ENCODE data around the gene ATP8A2. TPM values are rescaled to one million over a fixed set of nuclear protein-coding genes. Genes with fewer than 3 reads are reported as not detected.

The ATP8A2 gene
- total RNA-seq, 1 donor, result 0.72 TPM

DNA sequence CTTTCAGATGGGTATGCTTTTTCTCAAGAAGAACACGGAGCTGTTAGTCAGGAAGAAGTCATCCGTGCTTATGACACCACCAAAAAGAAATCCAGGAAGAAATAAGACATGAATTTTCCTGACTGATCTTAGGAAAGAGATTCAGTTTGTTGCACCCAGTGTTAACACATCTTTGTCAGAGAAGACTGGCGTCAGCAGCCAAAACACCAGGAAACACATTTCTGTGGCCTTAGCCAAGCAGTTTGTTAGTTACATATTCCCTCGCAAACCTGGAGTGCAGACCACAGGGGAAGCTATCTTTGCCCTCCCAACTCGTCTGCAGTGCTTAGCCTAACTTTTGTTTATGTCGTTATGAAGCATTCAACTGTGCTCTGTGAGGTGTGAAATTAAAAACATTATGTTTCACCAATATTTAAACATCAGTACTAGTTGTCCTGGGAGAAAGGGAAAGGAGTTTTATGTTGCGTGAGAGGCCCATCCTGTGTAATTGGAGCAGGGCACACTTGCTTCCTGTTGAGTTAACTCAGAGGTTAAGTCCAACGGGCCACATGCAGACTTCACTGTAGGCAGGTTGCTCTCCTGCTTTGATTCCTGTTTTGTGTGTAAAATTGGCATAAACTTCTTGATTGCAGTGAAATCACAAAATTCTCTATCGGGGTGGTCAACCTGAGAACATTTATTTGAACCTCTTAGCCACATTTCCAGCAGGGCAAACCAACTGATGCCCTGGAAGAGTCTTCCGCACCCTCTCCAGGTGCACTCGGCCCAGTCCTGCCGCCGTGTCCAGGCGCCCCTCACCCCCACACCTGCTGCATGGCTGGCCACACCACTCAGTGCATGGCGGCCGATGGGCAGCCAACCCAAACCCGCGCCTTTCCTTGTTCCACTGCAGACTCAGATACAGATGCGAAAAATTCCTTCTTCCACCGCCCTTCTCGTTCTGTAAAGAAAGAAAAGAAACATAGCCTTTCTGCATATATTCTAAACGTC is 648.4 kb downstream of the ATP8A2 start:
- Histone ChIP-seq H3K79me2 (ENCODE audit: insufficient read depth, low read length) (no peaks in the 10 kb centered on the region), H3K4me2 (ENCODE audit: insufficient read depth, low read length) (peak overlapping the region; percentile 37), H3K9me3 (ENCODE audit: low read depth, low read length) (no peaks in the 10 kb centered on the region), H3K27ac (ENCODE audit: low read depth, low read length) (peak overlapping the region; percentile 76), H3K27me3 (ENCODE audit: insufficient read depth, low read length) (no peaks in the 10 kb centered on the region), H4K20me1 (ENCODE audit: insufficient read depth, low read length) (no peaks in the 10 kb centered on the region), H3K4me3 (ENCODE audit: insufficient read depth, low read length) (no peak overlapping the region), H3K4me1 (ENCODE audit: insufficient read depth, low read length) (peaks cover 33% of the 10 kb centered on the region), H3K36me3 (ENCODE audit: insufficient read depth, low read length) (no peaks in the 10 kb centered on the region), H2AFZ (ENCODE audit: low read length) (no peak overlapping the region)
- TF ChIP-seq, protein P1, sequence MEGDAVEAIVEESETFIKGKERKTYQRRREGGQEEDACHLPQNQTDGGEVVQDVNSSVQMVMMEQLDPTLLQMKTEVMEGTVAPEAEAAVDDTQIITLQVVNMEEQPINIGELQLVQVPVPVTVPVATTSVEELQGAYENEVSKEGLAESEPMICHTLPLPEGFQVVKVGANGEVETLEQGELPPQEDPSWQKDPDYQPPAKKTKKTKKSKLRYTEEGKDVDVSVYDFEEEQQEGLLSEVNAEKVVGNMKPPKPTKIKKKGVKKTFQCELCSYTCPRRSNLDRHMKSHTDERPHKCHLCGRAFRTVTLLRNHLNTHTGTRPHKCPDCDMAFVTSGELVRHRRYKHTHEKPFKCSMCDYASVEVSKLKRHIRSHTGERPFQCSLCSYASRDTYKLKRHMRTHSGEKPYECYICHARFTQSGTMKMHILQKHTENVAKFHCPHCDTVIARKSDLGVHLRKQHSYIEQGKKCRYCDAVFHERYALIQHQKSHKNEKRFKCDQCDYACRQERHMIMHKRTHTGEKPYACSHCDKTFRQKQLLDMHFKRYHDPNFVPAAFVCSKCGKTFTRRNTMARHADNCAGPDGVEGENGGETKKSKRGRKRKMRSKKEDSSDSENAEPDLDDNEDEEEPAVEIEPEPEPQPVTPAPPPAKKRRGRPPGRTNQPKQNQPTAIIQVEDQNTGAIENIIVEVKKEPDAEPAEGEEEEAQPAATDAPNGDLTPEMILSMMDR (IDR thresholded peaks at IDR 0.05; ENCODE audit: extremely low read depth, low read depth, low read length), result no peak
- DNase-seq (ENCODE audit: insufficient read length, low spot score, missing footprints), result peak; percentile 90

DNA sequence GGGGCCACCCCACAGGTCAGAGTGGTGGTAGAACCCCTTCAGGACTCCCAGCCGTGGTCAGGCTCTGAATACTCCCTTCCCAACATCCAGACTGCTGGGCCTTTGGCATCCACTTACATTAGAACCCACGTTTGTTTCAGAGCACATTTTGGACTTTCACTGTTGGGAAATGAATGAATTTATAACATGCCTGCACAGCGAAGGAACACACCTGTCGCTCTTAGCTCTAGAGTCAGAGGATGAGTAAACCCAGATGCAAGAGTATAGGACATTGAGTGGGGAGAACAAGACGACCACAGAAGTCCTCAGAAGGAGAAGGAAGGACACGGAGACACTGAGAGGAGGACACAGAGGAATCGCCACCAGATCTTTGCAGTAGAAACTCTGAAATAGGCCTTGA is 649.1 kb downstream of the ATP8A2 start:
- Histone ChIP-seq H3K9me3 (ENCODE audit: low read depth, low read length) (no peaks in the 10 kb centered on the region), H3K36me3 (ENCODE audit: insufficient read depth, low read length) (no peaks in the 10 kb centered on the region), H3K4me3 (ENCODE audit: insufficient read depth, low read length) (no peak overlapping the region), H3K79me2 (ENCODE audit: insufficient read depth, low read length) (no peaks in the 10 kb centered on the region), H2AFZ (ENCODE audit: low read length) (no peak overlapping the region), H3K27me3 (ENCODE audit: insufficient read depth, low read length) (no peaks in the 10 kb centered on the region), H4K20me1 (ENCODE audit: insufficient read depth, low read length) (no peaks in the 10 kb centered on the region), H3K4me1 (ENCODE audit: insufficient read depth, low read length) (peaks cover 33% of the 10 kb centered on the region), H3K4me2 (ENCODE audit: insufficient read depth, low read length) (no peak overlapping the region), H3K27ac (ENCODE audit: low read depth, low read length) (peak overlapping the region; percentile 76)
- TF ChIP-seq, protein P1 (IDR thresholded peaks at IDR 0.05; ENCODE audit: extremely low read depth, low read depth, low read length), result no peak
- no peak for DNase-seq (ENCODE audit: insufficient read length, low spot score, missing footprints)

DNA sequence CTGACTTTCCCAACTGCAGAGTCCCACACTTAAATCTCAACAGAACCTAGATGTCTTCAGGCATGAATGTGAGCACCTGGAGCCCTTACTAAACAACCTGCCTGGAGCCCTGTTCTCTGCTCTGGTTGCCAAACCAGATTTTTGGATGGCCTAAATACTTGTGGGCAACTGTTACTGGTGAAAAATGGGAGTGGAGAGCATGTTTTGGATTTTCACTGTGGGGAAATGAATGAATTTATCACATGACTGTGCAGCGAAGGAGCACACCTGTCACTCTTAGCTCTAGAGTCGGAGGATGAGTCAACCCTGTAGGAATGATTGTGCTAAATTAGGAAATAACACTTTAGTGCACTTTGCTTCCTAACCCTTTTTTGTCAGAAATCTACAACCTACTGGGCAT is 649.7 kb downstream of the ATP8A2 start:
- H3K4me2 ChIP-seq (ENCODE audit: insufficient read depth, low read length), result no peak overlapping the region
- H3K4me3 ChIP-seq (ENCODE audit: insufficient read depth, low read length), result no peak overlapping the region
- H3K4me1 ChIP-seq (ENCODE audit: insufficient read depth, low read length), result peaks cover 33% of the 10 kb centered on the region
- TF ChIP-seq, protein P1 (IDR thresholded peaks at IDR 0.05; ENCODE audit: extremely low read depth, low read depth, low read length), result no peak
- DNase-seq (ENCODE audit: insufficient read length, low spot score, missing footprints), result no peak
- H2AFZ ChIP-seq (ENCODE audit: low read length), result no peak overlapping the region
- H3K27ac ChIP-seq (ENCODE audit: low read depth, low read length), result no peak overlapping the region
- H3K36me3 ChIP-seq (ENCODE audit: insufficient read depth, low read length), result no peaks in the 10 kb centered on the region
- H3K79me2 ChIP-seq (ENCODE audit: insufficient read depth, low read length), result no peaks in the 10 kb centered on the region
- no peaks in the 10 kb centered on the region for H4K20me1 ChIP-seq (ENCODE audit: insufficient read depth, low read length)
- H3K9me3 ChIP-seq (ENCODE audit: low read depth, low read length), result no peaks in the 10 kb centered on the region
- H3K27me3 ChIP-seq (ENCODE audit: insufficient read depth, low read length), result no peaks in the 10 kb centered on the region

DNA sequence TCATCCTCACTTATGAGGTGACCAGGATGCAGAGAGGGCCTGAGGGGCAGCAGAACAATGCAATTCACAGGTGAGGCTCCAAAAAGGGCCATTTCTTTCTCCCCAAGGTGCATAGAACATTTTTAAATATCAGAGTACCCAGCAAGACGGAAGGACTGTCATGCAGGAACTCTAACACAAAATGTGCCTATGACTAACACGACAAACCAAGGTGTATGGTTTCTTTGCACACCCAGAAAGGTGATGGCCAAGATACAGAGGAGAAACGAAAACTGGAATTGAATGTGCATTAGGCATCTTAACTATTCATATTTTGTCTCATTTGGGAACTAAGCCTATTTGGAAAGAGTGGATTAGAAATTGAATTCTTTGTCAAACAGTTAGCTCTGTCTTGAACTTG is 650.2 kb downstream of the ATP8A2 start:
- DNase-seq (ENCODE audit: insufficient read length, low spot score, missing footprints), result no peak
- Histone ChIP-seq H3K27ac (ENCODE audit: low read depth, low read length) (no peak overlapping the region), H3K36me3 (ENCODE audit: insufficient read depth, low read length) (no peaks in the 10 kb centered on the region), H3K9me3 (ENCODE audit: low read depth, low read length) (no peaks in the 10 kb centered on the region), H3K4me3 (ENCODE audit: insufficient read depth, low read length) (no peak overlapping the region), H3K4me1 (ENCODE audit: insufficient read depth, low read length) (peaks cover 33% of the 10 kb centered on the region), H4K20me1 (ENCODE audit: insufficient read depth, low read length) (no peaks in the 10 kb centered on the region), H2AFZ (ENCODE audit: low read length) (no peak overlapping the region), H3K4me2 (ENCODE audit: insufficient read depth, low read length) (no peak overlapping the region), H3K27me3 (ENCODE audit: insufficient read depth, low read length) (no peaks in the 10 kb centered on the region), H3K79me2 (ENCODE audit: insufficient read depth, low read length) (no peaks in the 10 kb centered on the region)
- TF ChIP-seq, protein P1 (IDR thresholded peaks at IDR 0.05; ENCODE audit: extremely low read depth, low read depth, low read length), result no peak

Data from osteoblast (primary cell).